Measurements from ENCODE around the gene TNXB. TPM values are rescaled to one million over a fixed set of nuclear protein-coding genes. Genes with fewer than 3 reads are reported as not detected.
A peak's percentile ranks its signal among the peaks of the same experiment; 100 is the strongest.
"Not testable (repeated sequence)": the region's sequence is repeated elsewhere in the genome, so short reads cannot be mapped to it uniquely, and the experiment has no call there.

The TNXB gene
- total RNA-seq, 1 donor from 2014 or later = 4.2 TPM

- no peak for DNase-seq (ENCODE audit: low read depth in 2 of 2)
Measured at GRCh38 chr6:32068867-32069266, 40.3 kb downstream of the TNXB start.

GRCh38 chr6:32068315-32068714 lies 40.8 kb downstream of the TNXB start:
- not testable (repeated sequence) for DNase-seq (ENCODE audit: low read depth in 2 of 2)

- DNase-seq (ENCODE audit: low read depth in 2 of 2) = not testable (repeated sequence)
Measured at GRCh38 chr6:32067521-32067920, 41.6 kb downstream of the TNXB start.

- no peak for DNase-seq (ENCODE audit: low read depth in 2 of 2)
Measured at GRCh38 chr6:32064706-32065105, 44.4 kb downstream of the TNXB start.

GRCh38 chr6:32060966-32061655 lies 48.0 kb downstream of the TNXB start:
- no peak for DNase-seq (ENCODE audit: low read depth in 2 of 2)

- peak; percentile 50 to 75 for DNase-seq (ENCODE audit: low read depth in 2 of 2)
Measured at GRCh38 chr6:32058511-32058963, 50.6 kb downstream of the TNXB start.

GRCh38 chr6:32057966-32058365 lies 51.2 kb downstream of the TNXB start:
- DNase-seq (ENCODE audit: low read depth in 2 of 2) = no peak

GRCh38 chr6:32056254-32056653 lies 52.9 kb downstream of the TNXB start:
- no peak for DNase-seq (ENCODE audit: low read depth in 2 of 2)

GRCh38 chr6:32055756-32056155 lies 53.4 kb downstream of the TNXB start:
- not testable (repeated sequence) for DNase-seq (ENCODE audit: low read depth in 2 of 2)

- not testable (repeated sequence) for DNase-seq (ENCODE audit: low read depth in 2 of 2)
Measured at GRCh38 chr6:32053314-32053713, 55.8 kb downstream of the TNXB start.

GRCh38 chr6:32052626-32053025 lies 56.5 kb downstream of the TNXB start:
- DNase-seq (ENCODE audit: low read depth in 2 of 2) = not testable (repeated sequence)

- no peak for DNase-seq (ENCODE audit: low read depth in 2 of 2)
Measured at GRCh38 chr6:32050562-32050961, 58.6 kb downstream of the TNXB start.

GRCh38 chr6:32049736-32050135 lies 59.4 kb downstream of the TNXB start:
- not testable (repeated sequence) for DNase-seq (ENCODE audit: low read depth in 2 of 2)

- not testable (repeated sequence) for DNase-seq (ENCODE audit: low read depth in 2 of 2)
Measured at GRCh38 chr6:32049149-32049548, 60.0 kb downstream of the TNXB start.

GRCh38 chr6:32047855-32048766 lies 61.0 kb downstream of the TNXB start:
- DNase-seq (ENCODE audit: low read depth in 2 of 2) = peak; percentile 50 to 68

- no peak for DNase-seq (ENCODE audit: low read depth in 2 of 2)
Measured at GRCh38 chr6:32047539-32047854, 61.6 kb downstream of the TNXB start.

GRCh38 chr6:32047084-32047478 lies 62.1 kb downstream of the TNXB start:
- peak; percentile 59 for DNase-seq (ENCODE audit: low read depth in 2 of 2)

- DNase-seq (ENCODE audit: low read depth in 2 of 2) = peak in 1 of 2 donors; percentile 11
Measured at GRCh38 chr6:32046450-32047083, 62.6 kb downstream of the TNXB start.

GRCh38 chr6:32045811-32046449 lies 63.2 kb downstream of the TNXB start:
- DNase-seq (ENCODE audit: low read depth in 2 of 2) = no peak

- not testable (repeated sequence) for DNase-seq (ENCODE audit: low read depth in 2 of 2)
Measured at GRCh38 chr6:32044916-32045315, 64.2 kb downstream of the TNXB start.

GRCh38 chr6:32043589-32044380 lies 65.4 kb downstream of the TNXB start:
- DNase-seq (ENCODE audit: low read depth in 2 of 2) = not testable (repeated sequence)

All from lung microvascular endothelial cell (primary cell).